A549 (cell line): ENCODE results near the gene EIF3B.

Experiments used
- POLR2A ChIP-seq: IDR thresholded peaks from 2 replicates; pipeline ENCODE4 v1.6.1; 2012; ENCODE audit warnings: mild to moderate bottlenecking, low read length
- ZC3H11A ChIP-seq: fragments of 450-650 bp; IDR thresholded peaks from 2 replicates; pipeline ENCODE4 v1.6.1; 2014; ENCODE audit warnings: antibody characterized with exemption, mild to moderate bottlenecking

- no peak for TF ChIP-seq POLR2A
- no peak for TF ChIP-seq ZC3H11A
These were observed 41.0 kb upstream of the EIF3B start for GRCh38 chr7:2313450-2314208.
